ENCODE results near the gene FLCN.

Gene FLCN

GRCh38 chr17:17172990-17173389 is 64.0 kb downstream of the FLCN start:
- H3K27ac ChIP-seq (replicated peaks) = no peak overlapping the region

DNA sequence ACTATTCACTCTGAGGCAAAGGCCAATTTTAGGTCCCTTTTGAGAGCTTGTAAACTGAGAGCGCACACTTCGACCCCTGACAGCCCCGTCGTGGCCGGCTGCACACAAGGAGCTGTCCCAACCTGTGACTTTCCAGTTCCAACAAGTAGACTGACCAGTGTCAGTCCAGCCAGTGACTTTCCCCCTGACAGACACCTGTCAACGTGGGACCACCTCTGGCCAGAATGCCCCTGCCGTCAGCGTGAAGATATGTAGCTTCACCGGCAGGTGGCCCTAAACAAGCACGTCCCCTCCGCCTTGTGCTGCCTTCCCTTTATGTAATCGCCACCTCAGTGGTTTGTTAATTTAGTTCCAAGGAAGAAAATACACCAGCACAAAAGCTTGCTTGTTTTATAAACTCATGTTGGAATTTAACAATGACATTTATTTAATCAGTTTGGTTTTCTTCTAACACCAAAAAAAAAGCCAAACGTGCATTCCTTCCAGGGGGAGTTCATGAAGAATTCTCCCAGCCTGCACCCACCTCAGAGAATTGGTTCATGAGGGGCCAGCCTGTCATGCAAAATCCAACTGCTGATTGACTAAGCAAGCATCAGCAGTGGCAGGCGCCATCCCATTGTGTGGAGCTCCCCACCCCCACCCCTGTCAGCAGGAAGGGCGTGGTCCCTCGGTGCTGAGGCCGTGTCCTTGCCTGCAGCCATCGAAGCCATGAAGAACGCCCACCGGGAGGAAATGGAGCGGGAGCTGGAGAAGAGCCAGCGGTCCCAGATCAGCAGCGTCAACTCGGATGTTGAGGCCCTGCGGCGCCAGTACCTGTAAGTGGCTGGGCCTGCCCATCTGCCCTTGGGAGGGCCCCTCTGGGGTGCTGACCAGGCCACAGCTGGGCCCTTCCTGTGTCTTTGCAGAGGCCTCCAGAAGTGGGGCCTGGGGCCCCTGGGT is 64.7 kb downstream of the FLCN start:
- Histone ChIP-seq H3K4me3 (replicated peaks; ENCODE audit: insufficient read depth, low read length) (no peak overlapping the region), H3K27me3 (ENCODE audit: insufficient read depth, poor library complexity, severe bottlenecking) (no peaks in the 10 kb centered on the region), H3K27ac (replicated peaks) (no peak overlapping the region)
- DNase-seq (ENCODE audit: low read depth in 1 of 2, low spot score in 1 of 2) = no peak
- TF ChIP-seq REST (IDR thresholded peaks at IDR 0.05; ENCODE audit: insufficient replicate concordance, low read depth) = no peak

More at GRCh38 chr17:17172990-17173389, 64.0 kb downstream of the FLCN start:
- DNase-seq (ENCODE audit: low read depth in 1 of 2, low spot score in 1 of 2) = no peak
- no peak for TF ChIP-seq REST (IDR thresholded peaks at IDR 0.05; ENCODE audit: insufficient replicate concordance, low read depth)
- no peak for TF ChIP-seq GABPA (IDR thresholded peaks at IDR 0.05; ENCODE audit: low read depth)
- no peak for TF ChIP-seq SPI1 (IDR thresholded peaks at IDR 0.05; ENCODE audit: borderline replicate concordance, low read depth)
- TF ChIP-seq, protein P1, sequence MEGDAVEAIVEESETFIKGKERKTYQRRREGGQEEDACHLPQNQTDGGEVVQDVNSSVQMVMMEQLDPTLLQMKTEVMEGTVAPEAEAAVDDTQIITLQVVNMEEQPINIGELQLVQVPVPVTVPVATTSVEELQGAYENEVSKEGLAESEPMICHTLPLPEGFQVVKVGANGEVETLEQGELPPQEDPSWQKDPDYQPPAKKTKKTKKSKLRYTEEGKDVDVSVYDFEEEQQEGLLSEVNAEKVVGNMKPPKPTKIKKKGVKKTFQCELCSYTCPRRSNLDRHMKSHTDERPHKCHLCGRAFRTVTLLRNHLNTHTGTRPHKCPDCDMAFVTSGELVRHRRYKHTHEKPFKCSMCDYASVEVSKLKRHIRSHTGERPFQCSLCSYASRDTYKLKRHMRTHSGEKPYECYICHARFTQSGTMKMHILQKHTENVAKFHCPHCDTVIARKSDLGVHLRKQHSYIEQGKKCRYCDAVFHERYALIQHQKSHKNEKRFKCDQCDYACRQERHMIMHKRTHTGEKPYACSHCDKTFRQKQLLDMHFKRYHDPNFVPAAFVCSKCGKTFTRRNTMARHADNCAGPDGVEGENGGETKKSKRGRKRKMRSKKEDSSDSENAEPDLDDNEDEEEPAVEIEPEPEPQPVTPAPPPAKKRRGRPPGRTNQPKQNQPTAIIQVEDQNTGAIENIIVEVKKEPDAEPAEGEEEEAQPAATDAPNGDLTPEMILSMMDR (IDR thresholded peaks at IDR 0.05; ENCODE audit: insufficient read depth, low read length) = no peak
- no peak for TF ChIP-seq POLR2AphosphoS5 (IDR thresholded peaks at IDR 0.05; ENCODE audit: low read depth)
- H3K27me3 ChIP-seq (ENCODE audit: insufficient read depth, poor library complexity, severe bottlenecking) = no peaks in the 10 kb centered on the region
- no peak overlapping the region for H3K4me3 ChIP-seq (replicated peaks; ENCODE audit: insufficient read depth, low read length)

DNA sequence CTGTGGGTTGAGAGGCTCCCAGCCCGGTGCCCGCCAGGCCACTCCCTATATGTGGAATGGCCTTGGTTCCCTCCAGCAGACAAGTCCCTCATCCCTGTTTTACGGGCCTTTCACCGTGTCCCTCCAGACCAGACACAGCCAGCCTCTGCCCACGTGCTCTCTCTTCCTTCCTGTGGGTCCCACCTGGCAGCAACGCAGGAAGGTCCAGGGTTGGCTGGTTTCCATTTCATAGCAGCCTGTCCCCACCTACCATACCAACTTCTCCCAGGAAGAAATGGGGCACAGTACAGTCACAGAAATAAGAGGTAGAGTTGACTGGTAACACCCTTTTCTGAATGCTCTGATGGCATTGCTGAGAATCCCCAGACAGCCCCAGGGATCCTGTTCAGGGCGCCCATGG is 65.8 kb downstream of the FLCN start:
- no peak for TF ChIP-seq REST (IDR thresholded peaks at IDR 0.05; ENCODE audit: insufficient replicate concordance, low read depth)
- TF ChIP-seq, protein P1 (IDR thresholded peaks at IDR 0.05; ENCODE audit: insufficient read depth, low read length) = no peak
- TF ChIP-seq POLR2AphosphoS5 (IDR thresholded peaks at IDR 0.05; ENCODE audit: low read depth) = no peak
- TF ChIP-seq SPI1 (IDR thresholded peaks at IDR 0.05; ENCODE audit: borderline replicate concordance, low read depth) = no peak
- TF ChIP-seq GABPA (IDR thresholded peaks at IDR 0.05; ENCODE audit: low read depth) = no peak
- Histone ChIP-seq H3K27me3 (ENCODE audit: insufficient read depth, poor library complexity, severe bottlenecking) (no peaks in the 10 kb centered on the region), H3K4me3 (replicated peaks; ENCODE audit: insufficient read depth, low read length) (no peak overlapping the region), H3K27ac (replicated peaks) (no peak overlapping the region)
- no peak for DNase-seq (ENCODE audit: low read depth in 1 of 2, low spot score in 1 of 2)
